ENCODE measurements around the gene TMEM219.

TMEM219 gene

DNA sequence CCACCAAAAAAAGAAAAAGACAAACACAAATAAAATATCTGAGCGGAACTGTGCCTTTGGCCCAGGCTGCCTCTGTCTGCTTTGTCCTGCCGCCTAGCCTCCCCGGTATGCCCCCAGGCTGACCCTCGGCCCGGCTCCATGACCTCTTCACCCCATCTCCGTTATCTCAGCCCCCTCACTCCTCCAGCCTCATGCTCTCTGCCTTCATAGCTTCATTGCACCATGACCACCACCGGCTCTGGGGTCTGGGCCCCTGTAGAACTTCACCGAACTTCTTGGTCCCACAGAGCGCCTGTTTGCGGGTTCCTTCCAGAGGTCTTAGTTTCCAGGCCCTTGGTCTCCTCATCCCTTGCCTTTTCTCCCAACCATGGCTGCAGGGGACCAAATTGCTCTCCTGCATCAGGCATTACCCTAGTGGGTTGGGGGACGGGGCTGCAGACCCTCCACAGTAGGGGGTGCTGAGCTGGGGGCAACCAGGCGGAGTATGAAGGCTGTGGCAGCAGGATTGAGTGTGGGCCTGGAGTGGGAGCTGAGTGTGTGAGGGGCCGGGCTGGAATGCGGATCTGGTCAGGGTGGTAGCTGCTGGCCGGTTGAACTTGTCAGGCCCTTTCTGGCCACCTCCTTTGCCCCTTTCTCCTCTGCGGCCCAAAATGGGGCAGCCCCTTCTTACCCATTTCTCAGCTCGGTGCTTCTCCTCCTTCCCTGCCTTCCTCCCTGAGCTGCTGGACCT, 26.6 kb downstream of the TMEM219 start:
- Histone ChIP-seq H3K79me2 (ENCODE audit: insufficient read depth, low read length) (no peaks in the 10 kb centered on the region), H3K9me2 (ENCODE audit: low read depth, low read length) (no peaks in the 10 kb centered on the region), H2AFZ (ENCODE audit: low read length) (no peak overlapping the region), H3K4me1 (ENCODE audit: insufficient read depth, low read length, severe bottlenecking) (no peaks in the 10 kb centered on the region), H3K36me3 (ENCODE audit: insufficient read depth, low read length) (peaks cover 93% of the 10 kb centered on the region), H3K9me3 (ENCODE audit: low read length) (no peaks in the 10 kb centered on the region), H3K4me2 (ENCODE audit: low read length) (no peak overlapping the region), H3K4me3 (ENCODE audit: low read depth, low read length, poor library complexity, severe bottlenecking) (no peak overlapping the region), H3K9ac (ENCODE audit: low read length) (no peak overlapping the region), H3K27me3 (ENCODE audit: insufficient read depth, low read length) (no peaks in the 10 kb centered on the region), H4K20me1 (ENCODE audit: insufficient read depth, low read length) (no peaks in the 10 kb centered on the region), H3K27ac (ENCODE audit: low read depth, low read length, poor library complexity, severe bottlenecking) (no peak overlapping the region), H3F3A (ENCODE audit: insufficient read depth, low read length) (no peaks in the 10 kb centered on the region)
- TF ChIP-seq EZH2 (IDR thresholded peaks at IDR 0.05; ENCODE audit: borderline replicate concordance, low read length), result no peak
- no peak for TF ChIP-seq CTCF (IDR thresholded peaks at IDR 0.05; ENCODE audit: low read length)

GRCh38 chr16:29989111-29989858, 27.4 kb downstream of the TMEM219 start:
- Histone ChIP-seq H3K9me3 (ENCODE audit: low read length) (no peaks in the 10 kb centered on the region), H3K9me2 (ENCODE audit: low read depth, low read length) (no peaks in the 10 kb centered on the region), H3K27ac (ENCODE audit: low read depth, low read length, poor library complexity, severe bottlenecking) (no peak overlapping the region), H3F3A (ENCODE audit: insufficient read depth, low read length) (no peaks in the 10 kb centered on the region), H4K20me1 (ENCODE audit: insufficient read depth, low read length) (no peaks in the 10 kb centered on the region), H3K4me2 (ENCODE audit: low read length) (no peak overlapping the region), H3K79me2 (ENCODE audit: insufficient read depth, low read length) (no peaks in the 10 kb centered on the region), H2AFZ (ENCODE audit: low read length) (no peak overlapping the region), H3K4me1 (ENCODE audit: insufficient read depth, low read length, severe bottlenecking) (peaks cover 5% of the 10 kb centered on the region), H3K27me3 (ENCODE audit: insufficient read depth, low read length) (no peaks in the 10 kb centered on the region), H3K9ac (ENCODE audit: low read length) (no peak overlapping the region), H3K4me3 (ENCODE audit: low read depth, low read length, poor library complexity, severe bottlenecking) (no peak overlapping the region), H3K36me3 (ENCODE audit: insufficient read depth, low read length) (peaks cover 91% of the 10 kb centered on the region)
- TF ChIP-seq CTCF (IDR thresholded peaks at IDR 0.05; ENCODE audit: low read length), result no peak
- no peak for TF ChIP-seq EZH2 (IDR thresholded peaks at IDR 0.05; ENCODE audit: borderline replicate concordance, low read length)

DNA sequence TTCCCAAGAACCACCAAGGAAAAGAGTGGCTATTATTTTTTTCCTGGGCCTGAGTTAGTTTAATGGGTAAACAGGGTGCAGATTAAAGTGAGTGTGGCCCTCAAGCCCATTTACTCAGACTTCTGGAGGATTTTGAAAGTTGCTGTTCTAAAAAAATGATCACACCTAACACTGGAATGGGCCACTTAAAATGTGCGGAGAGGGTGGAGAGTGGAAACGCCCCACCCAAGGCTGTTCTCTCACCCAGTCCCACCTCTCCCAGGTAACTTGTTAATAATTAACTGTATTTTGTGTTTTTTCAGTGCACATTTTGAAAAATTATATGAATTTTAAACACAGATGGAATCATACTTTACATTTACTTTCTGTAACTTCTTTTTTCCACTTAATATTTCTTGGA, 28.2 kb downstream of the TMEM219 start:
- Histone ChIP-seq H3K9me2 (ENCODE audit: low read depth, low read length) (no peaks in the 10 kb centered on the region), H3K27me3 (ENCODE audit: insufficient read depth, low read length) (no peaks in the 10 kb centered on the region), H3K9me3 (ENCODE audit: low read length) (no peaks in the 10 kb centered on the region), H3K4me3 (ENCODE audit: low read depth, low read length, poor library complexity, severe bottlenecking) (no peak overlapping the region), H2AFZ (ENCODE audit: low read length) (no peak overlapping the region), H3K4me1 (ENCODE audit: insufficient read depth, low read length, severe bottlenecking) (peaks cover 13% of the 10 kb centered on the region), H3K4me2 (ENCODE audit: low read length) (no peak overlapping the region), H3K27ac (ENCODE audit: low read depth, low read length, poor library complexity, severe bottlenecking) (no peak overlapping the region), H3K79me2 (ENCODE audit: insufficient read depth, low read length) (no peaks in the 10 kb centered on the region), H3K9ac (ENCODE audit: low read length) (no peak overlapping the region), H3K36me3 (ENCODE audit: insufficient read depth, low read length) (peaks cover 83% of the 10 kb centered on the region), H3F3A (ENCODE audit: insufficient read depth, low read length) (no peaks in the 10 kb centered on the region), H4K20me1 (ENCODE audit: insufficient read depth, low read length) (no peaks in the 10 kb centered on the region)
- TF ChIP-seq CTCF (IDR thresholded peaks at IDR 0.05; ENCODE audit: low read length) (no peak), EZH2 (IDR thresholded peaks at IDR 0.05; ENCODE audit: borderline replicate concordance, low read length) (no peak)
